Muscle of leg (tissue), 11 donors: Measurements from ENCODE around the gene STIM1. TPM values are rescaled to one million over a fixed set of nuclear protein-coding genes. Genes with fewer than 3 reads are reported as not detected.

ENCODE experiments used
- DNase-seq: peaks from one replicate; pipeline ENCODE4 v3.0.0; 2013
- H3K27ac ChIP-seq: one replicate; pipeline ENCODE4 v1.5.1; 2013; ENCODE audit warnings: mild to moderate bottlenecking, low read length, control low read depth
- H3K27me3 ChIP-seq: one replicate; pipeline ENCODE4 v1.6.1; 2013; ENCODE audit warnings: low read length; ENCODE audit not compliant: control insufficient read depth, insufficient read depth
- H3K36me3 ChIP-seq: one replicate; pipeline ENCODE4 v1.6.1; 2013; ENCODE audit warnings: low read length; ENCODE audit not compliant: control insufficient read depth, insufficient read depth
- H3K4me1 ChIP-seq: one replicate; pipeline ENCODE4 v1.6.1; 2013; ENCODE audit warnings: low read length; ENCODE audit not compliant: control insufficient read depth, insufficient read depth
- H3K4me3 ChIP-seq: one replicate; pipeline ENCODE4 v1.5.1; 2013; ENCODE audit warnings: low read length, control low read depth
- H3K9me3 ChIP-seq: replicated peaks from 2 replicates; pipeline ENCODE4 v1.6.1; 2013; ENCODE audit warnings: low read depth, low read length; ENCODE audit not compliant: control insufficient read depth
- WGBS: methylation state at CpG from one replicate; pipeline ENCODE4 v1.1.5; 2013; ENCODE audit warnings: missing lambda C conversion rate; ENCODE audit not compliant: insufficient coverage; 5-methylcytosine and 5-hydroxymethylcytosine counted together
- polyA plus RNA-seq, 8 donors: library from polyadenylated mRNA; unstranded; fragments of 120-200 nt; gene quantifications; one replicate each; pipeline versions ENCODE4 v1.2.1 to v1.2.3, GENCODE V29; 2013; ENCODE audit warnings: inconsistent platforms in 1 of 8, low replicate concordance in 1 of 8; ENCODE audit not compliant: insufficient read length in 8 of 8, insufficient read depth in 1 of 8
- total RNA-seq: library from RNA; stranded (reverse); fragments of 120-200 nt; gene quantifications from one replicate; pipeline ENCODE4 v1.2.4, GENCODE V29; 2013

Gene STIM1
- total and polyA plus RNA-seq, 9 donors: 40.7 to 108 (median 76.4) TPM

DNA sequence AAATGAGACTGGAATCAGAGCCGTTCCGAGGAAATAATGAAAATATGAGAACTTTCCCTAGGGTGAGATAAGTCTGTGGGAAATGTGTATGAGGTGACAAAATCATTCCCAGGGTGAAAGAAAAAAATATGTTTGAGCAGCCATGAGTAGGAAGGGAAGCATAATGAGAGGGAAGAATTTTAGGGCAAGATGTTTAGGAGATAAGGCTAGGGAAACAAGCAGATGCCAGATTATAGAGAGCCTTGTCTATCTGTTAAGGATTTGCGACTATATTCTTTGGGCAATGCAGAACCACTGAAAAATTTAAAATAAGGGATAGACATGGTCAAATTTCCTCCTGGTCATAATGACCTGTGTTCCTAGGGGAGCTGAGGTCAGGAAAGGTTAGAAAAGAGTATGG is 54.4 kb downstream of the STIM1 start:
- peaks cover 9% of the 10 kb centered on the region for H3K4me1 ChIP-seq
- H3K27me3 ChIP-seq: no peaks in the 10 kb centered on the region
- no peak overlapping the region for H3K27ac ChIP-seq
- no peaks in the 10 kb centered on the region for H3K9me3 ChIP-seq
- no peak overlapping the region for H3K4me3 ChIP-seq
- no peaks in the 10 kb centered on the region for H3K36me3 ChIP-seq
- no peak for DNase-seq
- WGBS: 40% methylated on average over 3 of the region's 3 CpGs

DNA sequence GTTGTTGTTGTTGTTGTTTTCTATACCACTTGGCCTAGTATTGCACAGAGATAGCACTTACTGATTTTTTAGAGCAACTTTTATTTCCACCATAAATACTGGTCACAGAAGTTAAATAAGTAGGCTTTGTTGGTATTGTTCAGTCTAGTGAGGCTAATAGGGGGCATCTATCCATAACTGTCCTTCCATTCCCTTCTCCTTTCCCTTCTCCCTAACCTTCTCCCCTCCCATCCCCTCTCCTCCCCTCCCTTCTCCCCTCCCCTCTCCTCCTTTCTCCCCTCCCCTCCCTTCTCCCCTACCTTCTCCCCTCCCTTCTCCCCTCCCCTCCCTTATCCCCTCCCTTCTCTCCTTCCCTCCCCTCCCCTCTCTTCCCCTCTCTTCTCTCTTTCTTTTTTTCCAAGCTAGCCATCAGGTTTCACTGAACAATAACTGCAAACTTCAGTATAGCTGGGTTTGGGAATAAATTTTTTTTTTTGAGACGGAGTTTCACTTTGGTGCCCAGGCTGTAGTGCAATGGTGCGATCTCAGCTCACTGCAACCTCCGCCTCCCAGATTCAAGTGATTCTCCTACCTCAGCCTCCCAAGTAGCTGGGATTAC is 56.5 kb downstream of the STIM1 start:
- Histone ChIP-seq H3K4me3 (no peak overlapping the region), H3K27ac (no peak overlapping the region), H3K9me3 (no peaks in the 10 kb centered on the region), H3K27me3 (no peaks in the 10 kb centered on the region), H3K4me1 (no peaks in the 10 kb centered on the region), H3K36me3 (no peaks in the 10 kb centered on the region)
- no CpG with 5 or more reads among the region's 3 CpGs for WGBS
- no peak for DNase-seq

DNA sequence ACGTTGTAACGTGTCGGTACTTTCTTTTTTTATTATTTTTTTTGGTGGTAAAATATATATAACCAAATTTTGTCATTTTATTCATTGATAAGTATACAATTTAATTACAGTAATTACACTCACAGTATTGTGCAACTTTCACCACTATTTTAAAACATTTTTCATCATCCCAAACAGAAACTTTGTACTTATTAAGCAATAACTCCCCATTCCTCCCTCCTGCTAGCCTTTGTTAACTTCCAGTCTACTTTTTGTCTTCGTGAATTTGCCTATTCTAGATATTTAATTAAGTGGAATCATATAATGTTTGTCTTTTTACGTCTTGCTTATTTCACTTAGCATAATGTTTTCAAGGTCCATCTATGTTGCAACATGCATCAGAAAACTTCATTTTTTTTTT is 58.5 kb downstream of the STIM1 start:
- H3K27ac ChIP-seq: no peak overlapping the region
- H3K4me1 ChIP-seq: no peaks in the 10 kb centered on the region
- no peaks in the 10 kb centered on the region for H3K36me3 ChIP-seq
- DNase-seq: no peak
- WGBS: no CpG with 5 or more reads among the region's 5 CpGs
- H3K9me3 ChIP-seq: no peaks in the 10 kb centered on the region
- H3K4me3 ChIP-seq: no peak overlapping the region
- no peaks in the 10 kb centered on the region for H3K27me3 ChIP-seq

DNA sequence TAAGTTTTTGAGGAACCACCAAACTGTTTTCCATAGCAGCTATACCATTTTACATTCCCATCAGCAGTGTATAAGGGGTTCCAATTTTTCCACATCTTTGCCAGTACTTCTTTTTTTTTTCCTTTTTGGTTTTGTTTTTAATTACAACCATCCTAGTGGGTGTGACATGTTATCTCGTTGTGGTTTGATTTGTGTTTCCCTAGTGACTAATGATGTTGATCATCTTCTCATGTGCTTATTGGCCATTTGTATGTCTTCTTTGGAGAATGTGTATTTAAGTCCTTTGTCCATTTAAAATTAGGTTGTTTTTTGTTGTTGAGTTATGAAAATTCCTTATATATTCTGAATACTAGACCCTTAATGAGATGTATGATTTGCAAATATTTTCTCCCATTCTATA is 59.3 kb downstream of the STIM1 start:
- no peaks in the 10 kb centered on the region for H3K9me3 ChIP-seq
- WGBS: no CpG with 5 or more reads among the region's 1 CpG
- H3K36me3 ChIP-seq: no peaks in the 10 kb centered on the region
- H3K4me1 ChIP-seq: no peaks in the 10 kb centered on the region
- no peaks in the 10 kb centered on the region for H3K27me3 ChIP-seq
- no peak overlapping the region for H3K27ac ChIP-seq
- no peak overlapping the region for H3K4me3 ChIP-seq
- DNase-seq: no peak

DNA sequence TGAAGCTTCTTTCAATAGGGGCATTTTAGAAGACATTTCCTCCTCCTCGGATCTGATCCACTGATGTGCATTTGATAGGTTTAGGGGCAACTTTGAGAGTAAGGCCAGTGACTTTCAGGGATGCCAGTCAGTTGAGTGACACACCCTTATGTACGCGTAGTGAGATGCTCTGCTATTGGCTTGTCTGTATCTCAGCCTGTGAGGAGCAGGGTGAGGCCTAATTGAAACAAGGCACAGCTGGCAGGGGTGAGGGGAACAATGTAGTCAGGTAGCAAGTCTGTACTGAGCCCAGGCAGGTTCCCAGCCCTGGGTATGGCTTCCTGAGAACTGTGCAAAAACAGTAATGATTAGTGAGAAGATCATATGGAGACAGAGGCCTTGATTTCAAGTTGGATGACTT is 61.5 kb downstream of the STIM1 start:
- Histone ChIP-seq H3K27ac (no peak overlapping the region), H3K4me1 (no peaks in the 10 kb centered on the region), H3K9me3 (no peaks in the 10 kb centered on the region), H3K4me3 (no peak overlapping the region), H3K36me3 (no peaks in the 10 kb centered on the region), H3K27me3 (no peaks in the 10 kb centered on the region)
- no peak for DNase-seq
- 90% methylated on average over 3 of the region's 3 CpGs for WGBS

DNA sequence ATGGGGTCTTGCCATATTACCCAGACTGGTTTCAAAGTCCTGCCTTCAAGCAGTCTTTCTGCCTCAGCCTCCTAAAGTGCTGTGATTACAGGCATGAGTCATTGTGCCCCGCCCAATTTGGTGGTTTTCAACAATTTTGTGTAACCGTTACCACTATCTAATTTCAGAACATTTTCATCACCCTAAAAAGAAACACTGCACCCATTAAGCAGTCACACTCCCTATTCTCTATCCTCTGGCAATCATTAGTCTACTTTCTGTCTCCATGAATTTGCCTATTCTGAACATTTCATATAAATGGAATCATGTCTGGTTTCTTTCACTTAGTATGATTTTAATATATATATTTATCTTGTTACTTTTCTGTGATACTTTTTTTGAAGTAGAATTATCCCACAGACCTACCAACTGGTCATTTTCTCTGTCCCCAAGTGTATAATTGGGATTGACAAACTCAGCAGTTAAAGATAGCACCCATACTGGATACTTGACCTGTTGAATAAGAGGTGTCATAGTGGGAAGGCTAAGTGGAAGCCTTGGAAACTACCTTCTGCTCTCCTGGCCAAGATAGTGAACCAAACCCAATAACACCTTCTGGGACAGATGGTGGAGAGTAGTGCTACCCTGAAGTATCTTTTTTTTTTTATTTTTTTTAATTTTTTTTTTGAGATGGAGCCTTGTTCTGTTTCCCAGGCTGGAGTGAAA is 64.8 kb downstream of the STIM1 start:
- Histone ChIP-seq H3K9me3 (peaks cover 2% of the 10 kb centered on the region), H3K4me3 (no peak overlapping the region), H3K27ac (no peak overlapping the region), H3K27me3 (no peaks in the 10 kb centered on the region), H3K4me1 (no peaks in the 10 kb centered on the region), H3K36me3 (no peaks in the 10 kb centered on the region)
- 73% methylated on average over 2 of the region's 2 CpGs for WGBS
- DNase-seq: no peak

DNA sequence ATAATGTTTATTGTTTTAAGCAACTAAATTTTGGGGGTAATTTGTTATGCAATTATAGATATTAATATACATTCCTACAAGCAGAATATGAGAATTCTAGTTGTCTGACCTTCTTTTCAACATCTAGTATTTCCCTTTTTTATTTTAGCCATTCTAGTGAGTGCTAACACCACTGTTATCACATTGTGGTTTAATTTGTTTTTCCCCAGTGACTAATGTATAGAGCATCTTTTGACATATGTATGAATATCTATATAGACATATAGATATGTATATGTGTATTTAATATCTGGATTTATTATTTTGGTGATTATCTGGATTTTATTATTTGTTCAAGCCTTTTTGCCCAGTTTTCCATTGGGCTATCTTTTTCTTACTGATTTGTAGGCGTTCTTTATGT is 66.6 kb downstream of the STIM1 start:
- Histone ChIP-seq H3K36me3 (no peaks in the 10 kb centered on the region), H3K27me3 (no peaks in the 10 kb centered on the region), H3K27ac (no peak overlapping the region), H3K4me3 (no peak overlapping the region), H3K9me3 (peaks cover 2% of the 10 kb centered on the region), H3K4me1 (no peaks in the 10 kb centered on the region)
- no CpG with 5 or more reads among the region's 1 CpG for WGBS
- DNase-seq: no peak

DNA sequence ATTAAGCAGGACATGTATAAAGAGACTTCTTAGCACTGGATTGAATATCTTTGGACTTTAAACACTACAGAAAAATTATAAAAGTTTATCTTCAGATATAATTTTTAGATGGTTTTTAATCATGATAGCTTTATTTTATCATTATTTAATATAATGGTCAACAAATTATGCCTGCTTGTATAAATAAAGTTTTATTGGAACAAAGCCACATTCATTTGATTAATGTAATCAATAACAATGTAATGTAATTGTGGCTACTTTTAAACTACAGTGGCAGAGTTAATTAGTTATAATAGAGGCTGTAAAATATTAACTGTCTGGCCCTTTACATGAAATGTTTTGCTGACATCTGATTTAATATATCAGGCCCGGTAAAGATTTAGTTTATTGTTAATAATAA is 70.0 kb downstream of the STIM1 start:
- no peak for DNase-seq
- Histone ChIP-seq H3K27ac (no peak overlapping the region), H3K9me3 (peaks cover 2% of the 10 kb centered on the region), H3K36me3 (no peaks in the 10 kb centered on the region), H3K4me1 (peaks cover 12% of the 10 kb centered on the region), H3K4me3 (no peak overlapping the region), H3K27me3 (no peaks in the 10 kb centered on the region)
- no CpG with 5 or more reads among the region's 1 CpG for WGBS

DNA sequence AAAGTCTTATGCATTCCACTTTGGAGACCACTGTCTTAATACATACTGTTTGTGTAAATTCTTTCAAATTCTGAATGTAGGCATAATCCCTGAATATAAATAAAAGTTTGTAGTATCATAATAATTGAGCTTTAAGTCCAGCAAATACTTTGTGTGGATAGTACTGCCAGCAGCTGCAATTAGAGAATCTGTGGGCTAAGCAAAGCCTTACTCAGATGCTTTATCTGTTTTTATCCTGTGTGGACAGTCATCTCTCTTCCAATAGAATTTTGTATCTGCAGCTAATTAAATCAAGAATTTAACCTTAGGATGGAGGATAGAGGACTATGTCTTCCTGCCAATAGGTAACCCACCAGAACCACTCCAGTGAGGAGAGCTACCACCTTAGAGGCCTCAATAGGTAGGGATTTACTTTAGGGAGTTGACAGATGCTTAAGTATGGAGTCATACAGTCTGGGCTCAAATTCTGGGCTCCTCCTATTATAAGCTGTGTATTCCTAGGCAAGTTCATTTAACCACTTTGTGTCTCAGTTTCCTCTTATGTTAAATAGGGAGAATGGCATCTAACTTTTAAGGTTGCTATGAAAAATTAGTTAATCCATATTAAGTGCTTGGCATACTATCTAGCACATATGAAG is 71.1 kb downstream of the STIM1 start:
- Histone ChIP-seq H3K4me1 (peaks cover 12% of the 10 kb centered on the region), H3K9me3 (peaks cover 2% of the 10 kb centered on the region), H3K27me3 (no peaks in the 10 kb centered on the region), H3K4me3 (no peak overlapping the region), H3K27ac (no peak overlapping the region), H3K36me3 (no peaks in the 10 kb centered on the region)
- DNase-seq: no peak

DNA sequence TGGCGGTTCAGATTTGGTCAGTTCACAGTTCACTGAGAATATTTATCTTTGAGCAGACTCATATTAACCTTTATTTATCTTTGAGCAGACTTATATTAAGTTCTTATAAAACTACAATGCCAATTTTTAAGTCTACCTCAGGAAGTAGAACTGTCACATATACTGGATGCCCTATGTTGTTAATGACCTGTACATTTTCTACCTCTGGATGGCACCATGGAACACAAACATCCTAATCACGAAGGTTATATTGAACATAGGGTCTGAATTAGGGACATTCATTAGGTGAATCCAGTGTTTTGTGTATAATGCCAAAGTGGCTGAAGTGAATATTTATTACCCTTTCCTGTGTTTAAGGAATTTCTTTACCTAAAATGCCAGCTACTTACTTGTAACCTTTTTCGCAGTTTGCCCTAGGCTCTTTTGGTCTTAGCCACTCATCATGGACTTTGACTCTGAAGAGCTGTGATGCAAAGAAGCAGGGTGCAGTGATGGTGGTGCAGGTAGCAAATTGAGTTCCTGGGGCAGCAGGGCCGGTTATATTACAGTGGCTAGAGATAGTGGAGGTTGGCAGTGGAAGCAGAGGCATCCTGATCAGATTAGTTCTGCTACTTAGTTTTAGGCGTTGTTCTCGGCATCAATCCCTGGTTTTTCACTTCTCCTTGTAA is 71.8 kb downstream of the STIM1 start:
- Histone ChIP-seq H3K27ac (no peak overlapping the region), H3K4me1 (peaks cover 12% of the 10 kb centered on the region), H3K4me3 (no peak overlapping the region), H3K9me3 (peaks cover 2% of the 10 kb centered on the region), H3K36me3 (no peaks in the 10 kb centered on the region), H3K27me3 (no peaks in the 10 kb centered on the region)
- no peak for DNase-seq
- 33% methylated on average over 1 of the region's 6 CpGs for WGBS
